ENCODE measurements around the gene KCNQ2.

Gene KCNQ2

DNA sequence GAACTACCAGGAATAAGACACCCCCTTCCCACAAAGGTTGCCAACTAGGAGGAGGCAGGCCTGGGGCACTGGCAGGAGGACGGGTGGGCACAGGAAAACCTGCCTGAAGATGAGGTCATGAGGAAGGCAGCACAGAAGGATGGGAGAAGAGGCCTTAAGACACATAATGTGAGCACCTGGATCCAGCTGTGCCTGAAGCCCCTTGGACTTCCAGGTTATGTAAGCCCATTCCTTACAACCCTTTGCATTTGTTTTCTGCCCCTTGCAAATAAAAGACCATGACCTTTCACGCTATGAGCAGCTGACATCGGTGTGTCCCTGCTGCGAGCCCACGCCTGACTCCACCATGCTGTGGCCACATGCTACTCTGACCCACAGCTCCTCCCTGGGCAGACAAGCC lies 23.4 kb downstream of the KCNQ2 start:
- no peak for TF ChIP-seq CTCF (IDR thresholded peaks at IDR 0.05; ENCODE audit: insufficient read depth, low read length, poor library complexity, severe bottlenecking)
- TF ChIP-seq EZH2phosphoT487 (conservative IDR thresholded peaks at IDR 0.05; ENCODE audit: low read length): no peak
- no peaks in the 10 kb centered on the region for H3K79me2 ChIP-seq (ENCODE audit: insufficient read depth, low read length)
- no peak overlapping the region for H3K9ac ChIP-seq (ENCODE audit: low read length)

GRCh38 chr20:63448031-63448430 lies 24.4 kb downstream of the KCNQ2 start:
- H2AFZ ChIP-seq (ENCODE audit: low read depth, low read length, severe bottlenecking): no peak overlapping the region
- no peak overlapping the region for H3K4me2 ChIP-seq (ENCODE audit: low read depth, low read length, poor library complexity, severe bottlenecking)
- H3K36me3 ChIP-seq (ENCODE audit: low read length): no peaks in the 10 kb centered on the region
- no peaks in the 10 kb centered on the region for H3K9me3 ChIP-seq (ENCODE audit: insufficient read depth, low read length)
- no peak for TF ChIP-seq EZH2phosphoT487 (conservative IDR thresholded peaks at IDR 0.05; ENCODE audit: low read length)
- TF ChIP-seq CTCF (IDR thresholded peaks at IDR 0.05; ENCODE audit: insufficient read depth, low read length, poor library complexity, severe bottlenecking): no peak
- no peaks in the 10 kb centered on the region for H3K27me3 ChIP-seq (ENCODE audit: low read length)
- H3K9ac ChIP-seq (ENCODE audit: low read length): no peak overlapping the region
- no peak overlapping the region for H3K27ac ChIP-seq (ENCODE audit: low read depth, low read length)
- H3K9me2 ChIP-seq (replicated peaks; ENCODE audit: insufficient read depth, low read length): no peaks in the 10 kb centered on the region
- H3K4me3 ChIP-seq (ENCODE audit: insufficient read depth, low read length, poor library complexity, severe bottlenecking): no peak overlapping the region
- H3F3A ChIP-seq (ENCODE audit: insufficient read depth): no peaks in the 10 kb centered on the region
- no peaks in the 10 kb centered on the region for H3K79me2 ChIP-seq (ENCODE audit: insufficient read depth, low read length)
- no peaks in the 10 kb centered on the region for H4K20me1 ChIP-seq (ENCODE audit: low read depth, low read length)

More for the DNA sequence above, 23.4 kb downstream of the KCNQ2 start:
- Histone ChIP-seq H4K20me1 (ENCODE audit: low read depth, low read length) (no peaks in the 10 kb centered on the region), H3K4me3 (ENCODE audit: insufficient read depth, low read length, poor library complexity, severe bottlenecking) (no peak overlapping the region), H3K9me3 (ENCODE audit: insufficient read depth, low read length) (no peaks in the 10 kb centered on the region), H3F3A (ENCODE audit: insufficient read depth) (no peaks in the 10 kb centered on the region), H3K27me3 (ENCODE audit: low read length) (no peaks in the 10 kb centered on the region), H3K36me3 (ENCODE audit: low read length) (no peaks in the 10 kb centered on the region), H3K27ac (ENCODE audit: low read depth, low read length) (no peak overlapping the region), H3K9me2 (replicated peaks; ENCODE audit: insufficient read depth, low read length) (no peaks in the 10 kb centered on the region), H2AFZ (ENCODE audit: low read depth, low read length, severe bottlenecking) (no peak overlapping the region), H3K4me2 (ENCODE audit: low read depth, low read length, poor library complexity, severe bottlenecking) (no peak overlapping the region)

DNA sequence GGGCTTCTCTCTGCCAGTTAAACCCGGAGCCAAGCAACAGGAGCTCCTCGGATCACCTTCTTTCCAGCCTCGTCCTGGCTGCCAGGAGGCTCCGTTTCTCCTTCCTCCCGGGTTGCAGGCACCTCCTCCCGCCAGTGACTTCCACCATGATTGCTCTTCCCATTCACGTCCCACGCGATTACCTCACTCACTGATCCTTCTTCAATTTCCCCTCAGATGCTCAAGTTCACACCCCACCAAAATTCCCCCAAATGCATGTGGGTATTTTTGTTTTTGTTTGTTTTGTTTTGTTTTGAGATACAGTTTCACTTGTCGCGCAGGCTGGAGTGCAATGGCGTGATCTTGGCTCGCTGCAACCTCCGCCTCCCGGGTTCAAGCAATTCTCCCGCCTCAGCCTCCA lies 25.1 kb downstream of the KCNQ2 start:
- no peak overlapping the region for H3K9ac ChIP-seq (ENCODE audit: low read length)
- H3K36me3 ChIP-seq (ENCODE audit: low read length): no peaks in the 10 kb centered on the region
- no peak overlapping the region for H2AFZ ChIP-seq (ENCODE audit: low read depth, low read length, severe bottlenecking)
- no peaks in the 10 kb centered on the region for H3F3A ChIP-seq (ENCODE audit: insufficient read depth)
- H3K79me2 ChIP-seq (ENCODE audit: insufficient read depth, low read length): no peaks in the 10 kb centered on the region
- H3K9me2 ChIP-seq (replicated peaks; ENCODE audit: insufficient read depth, low read length): no peaks in the 10 kb centered on the region
- no peak overlapping the region for H3K4me2 ChIP-seq (ENCODE audit: low read depth, low read length, poor library complexity, severe bottlenecking)
- H3K4me3 ChIP-seq (ENCODE audit: insufficient read depth, low read length, poor library complexity, severe bottlenecking): no peak overlapping the region
- TF ChIP-seq CTCF (IDR thresholded peaks at IDR 0.05; ENCODE audit: insufficient read depth, low read length, poor library complexity, severe bottlenecking): no peak
- no peak for TF ChIP-seq EZH2phosphoT487 (conservative IDR thresholded peaks at IDR 0.05; ENCODE audit: low read length)
- no peaks in the 10 kb centered on the region for H3K27me3 ChIP-seq (ENCODE audit: low read length)
- no peaks in the 10 kb centered on the region for H3K9me3 ChIP-seq (ENCODE audit: insufficient read depth, low read length)
- no peak overlapping the region for H3K27ac ChIP-seq (ENCODE audit: low read depth, low read length)
- no peaks in the 10 kb centered on the region for H4K20me1 ChIP-seq (ENCODE audit: low read depth, low read length)

Data from SU-DHL-6 (cell line).